8988T (cell line): ENCODE measurements around the gene PLEKHA5.

Source experiments
- DNase-seq: peaks from one replicate; pipeline ENCODE4 v3.0.0; 2011

PLEKHA5 gene

GRCh38 chr12:19130224-19131024 lies 891 bp downstream of the PLEKHA5 start:
- DNase-seq: peak; percentile 17

DNA sequence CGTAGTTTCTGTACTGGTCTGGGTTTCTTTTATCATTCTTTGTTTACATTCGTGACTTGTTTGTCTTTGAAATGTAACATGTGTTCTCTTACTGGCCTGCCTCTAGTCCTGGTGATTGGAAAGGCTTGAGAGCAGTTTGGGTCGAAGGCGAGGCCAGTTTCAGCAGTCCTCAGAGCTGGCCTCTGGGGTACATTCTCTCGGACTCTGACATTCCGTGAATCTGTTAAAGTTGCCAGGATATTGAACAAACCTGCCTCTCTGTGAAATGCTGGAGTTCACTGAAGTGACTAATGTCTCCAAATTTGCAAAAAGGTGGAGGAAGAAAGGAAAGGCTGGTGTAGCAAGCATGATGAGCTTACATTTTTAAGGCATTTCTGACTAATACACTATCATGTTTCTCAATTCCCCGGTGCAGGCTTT lies 1.5 kb downstream of the PLEKHA5 start:
- no peak for DNase-seq

DNA sequence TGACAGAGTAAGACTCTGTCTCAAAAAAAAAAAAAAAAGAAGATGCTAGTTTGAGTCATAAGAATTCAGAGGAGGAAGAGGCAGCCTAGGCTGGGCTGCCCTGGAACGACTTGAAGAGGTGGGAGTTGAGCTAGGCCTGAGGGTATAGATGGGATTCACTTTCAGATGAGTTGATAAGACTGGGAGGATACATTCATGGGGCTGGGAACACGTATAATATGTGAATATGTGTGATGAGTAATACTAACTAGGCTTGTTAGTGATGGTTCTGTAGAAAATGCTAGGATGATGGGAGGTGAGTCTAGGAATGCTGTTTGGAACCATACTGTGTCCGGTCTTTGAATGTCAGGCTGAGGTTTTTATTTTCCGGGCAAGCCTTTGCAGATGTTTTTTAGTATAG lies 9.0 kb downstream of the PLEKHA5 start:
- no peak for DNase-seq

DNA sequence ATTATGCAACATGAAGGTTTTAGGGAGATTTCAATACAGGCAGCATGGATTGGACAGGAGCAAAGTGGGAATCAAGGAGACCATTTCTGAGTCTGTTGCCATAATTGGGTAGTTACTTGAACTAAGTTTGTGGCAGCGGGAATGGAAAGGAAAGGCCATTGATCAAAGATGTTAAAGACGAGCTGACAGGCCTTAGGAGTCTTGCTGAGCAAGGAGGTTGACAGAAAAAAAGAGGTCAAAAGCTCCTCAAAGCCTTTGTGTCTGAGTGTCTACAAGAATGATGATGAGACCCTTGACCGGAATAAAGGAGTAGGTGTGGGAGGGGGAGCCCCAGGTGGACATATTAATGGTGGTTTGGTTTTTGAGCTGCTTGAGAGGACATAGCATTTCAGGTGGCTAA lies 9.4 kb downstream of the PLEKHA5 start:
- DNase-seq: no peak

DNA sequence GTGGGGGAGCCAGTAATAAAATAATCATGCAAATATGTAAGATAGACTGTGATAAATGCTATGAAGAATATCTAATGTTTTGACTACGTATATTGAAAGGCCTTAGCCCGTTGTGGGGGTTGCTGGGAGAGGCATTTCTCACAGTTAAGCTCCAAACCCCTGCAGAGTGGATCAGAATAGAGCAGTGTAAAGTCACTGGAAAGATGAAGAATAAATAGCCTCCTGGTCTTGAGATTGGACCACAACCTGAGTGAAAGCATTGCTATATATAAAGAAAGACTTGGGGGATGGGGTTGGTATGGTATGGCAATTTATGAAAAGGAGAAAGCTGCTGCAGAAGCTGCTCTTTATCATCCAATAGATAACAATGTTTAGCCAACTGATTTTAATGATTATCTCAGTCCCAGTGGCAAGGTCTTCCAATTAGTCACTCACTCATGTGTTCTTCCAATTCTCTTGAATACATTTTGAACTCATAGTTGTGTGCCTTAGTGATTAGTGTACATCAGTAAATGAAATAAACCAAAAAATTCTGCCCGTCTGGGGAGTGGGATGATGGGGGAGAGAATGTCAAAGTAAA lies 10.2 kb downstream of the PLEKHA5 start:
- no peak for DNase-seq

GRCh38 chr12:19140381-19141236 lies 11.1 kb downstream of the PLEKHA5 start:
- no peak for DNase-seq

- no peak for DNase-seq
These were observed 13.0 kb downstream of the PLEKHA5 start for GRCh38 chr12:19142499-19142898.

- DNase-seq: no peak
These were observed 14.8 kb downstream of the PLEKHA5 start for GRCh38 chr12:19144287-19144686.

DNA sequence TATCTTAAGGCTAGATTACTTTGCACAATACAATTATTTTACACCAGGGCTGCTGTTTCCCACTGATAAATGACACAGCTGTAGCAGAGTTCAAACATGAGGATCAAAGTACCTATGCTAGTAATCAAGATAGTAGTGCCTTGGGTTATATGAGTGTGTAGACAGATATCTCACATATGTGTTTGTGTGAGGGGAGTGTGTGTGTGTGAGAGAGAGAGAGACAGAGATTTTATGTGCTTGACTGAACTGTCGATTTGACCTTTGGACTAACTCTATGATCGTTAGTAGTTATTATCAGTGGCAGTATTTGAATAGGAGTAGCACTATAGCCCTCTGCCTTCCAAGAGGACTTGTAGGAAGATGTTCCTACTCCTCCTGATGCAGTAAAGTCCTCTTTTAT lies 15.5 kb downstream of the PLEKHA5 start:
- no peak for DNase-seq

GRCh38 chr12:19148860-19149259 lies 19.3 kb downstream of the PLEKHA5 start:
- no peak for DNase-seq

GRCh38 chr12:19150273-19150900 lies 20.9 kb downstream of the PLEKHA5 start:
- DNase-seq: no peak

DNA sequence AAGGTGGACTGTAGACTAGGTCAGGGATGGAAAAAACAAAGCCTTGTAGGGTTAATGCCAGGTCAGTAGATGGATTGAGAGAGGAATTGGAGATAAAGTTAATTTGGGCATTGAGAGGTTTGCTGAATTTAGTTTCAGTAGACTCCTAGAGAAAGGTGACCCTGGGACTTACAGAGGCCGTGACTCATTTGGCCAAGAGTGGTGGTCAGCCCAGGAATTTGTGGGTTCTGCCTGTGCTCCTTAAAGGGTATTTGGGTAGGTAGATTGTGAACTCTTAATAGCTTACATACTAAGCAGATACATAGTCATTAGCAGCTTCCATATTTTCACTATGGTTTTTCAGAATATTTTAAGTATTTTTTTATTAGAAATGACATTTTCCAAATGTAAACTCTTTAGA lies 21.8 kb downstream of the PLEKHA5 start:
- no peak for DNase-seq

- DNase-seq: no peak
These were observed 23.9 kb downstream of the PLEKHA5 start for GRCh38 chr12:19153396-19153795.

GRCh38 chr12:19154686-19155085 lies 25.2 kb downstream of the PLEKHA5 start:
- no peak for DNase-seq

- DNase-seq: no peak
These were observed 26.6 kb downstream of the PLEKHA5 start for GRCh38 chr12:19155981-19156734.

GRCh38 chr12:19158923-19159322 lies 29.4 kb downstream of the PLEKHA5 start:
- no peak for DNase-seq

GRCh38 chr12:19161216-19161615 lies 31.7 kb downstream of the PLEKHA5 start:
- DNase-seq: no peak

DNA sequence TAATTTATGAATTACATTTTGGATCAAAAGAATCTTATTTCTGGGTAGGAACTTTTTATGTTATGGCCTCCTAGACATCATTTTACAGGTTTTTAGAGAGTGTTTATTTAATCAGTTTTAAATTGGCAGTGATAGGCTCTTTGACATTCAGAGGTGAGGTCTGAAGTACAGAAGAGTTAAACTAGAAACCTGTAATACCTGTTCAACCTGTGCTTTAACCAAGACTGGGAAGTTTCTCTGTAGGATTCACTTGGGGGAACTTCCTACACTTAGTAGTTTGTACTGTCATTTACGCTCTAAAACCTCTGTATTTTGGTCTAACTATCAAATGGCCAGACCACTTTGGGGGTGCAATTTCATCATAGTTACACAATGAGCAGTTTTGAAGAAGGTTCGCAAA lies 35.9 kb downstream of the PLEKHA5 start:
- DNase-seq: no peak

- no peak for DNase-seq
These were observed 36.9 kb downstream of the PLEKHA5 start for GRCh38 chr12:19166387-19166786.

GRCh38 chr12:19166956-19167355 lies 37.4 kb downstream of the PLEKHA5 start:
- DNase-seq: no peak

- no peak for DNase-seq
These were observed 38.2 kb downstream of the PLEKHA5 start for GRCh38 chr12:19167708-19168107.

DNA sequence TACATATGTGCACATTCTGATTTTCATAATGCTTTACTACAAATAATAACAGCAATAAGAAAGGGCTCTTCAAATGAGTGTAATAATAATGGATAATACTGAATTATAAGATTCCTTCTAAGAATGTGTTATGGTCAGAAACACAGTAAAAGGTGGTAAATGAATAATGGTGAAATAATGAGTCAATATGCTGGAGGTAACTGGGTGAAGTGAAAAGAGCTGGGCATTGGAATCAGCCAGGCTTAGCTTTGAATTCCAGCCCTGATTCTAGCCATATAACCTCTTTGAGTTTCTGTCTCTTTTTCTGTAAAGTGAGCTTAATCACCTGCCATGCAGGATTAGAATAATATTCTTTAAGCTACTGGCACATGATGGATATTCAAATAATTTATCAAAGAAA lies 39.1 kb downstream of the PLEKHA5 start:
- no peak for DNase-seq

- no peak for DNase-seq
These were observed 39.7 kb downstream of the PLEKHA5 start for GRCh38 chr12:19169222-19169621.
